SH-SY5Y (cell line): ENCODE data around the gene NAA80.

Experiments
- GATA2 ChIP-seq: IDR thresholded peaks from 2 replicates; pipeline ENCODE4 v1.6.1; 2011; ENCODE audit warnings: mild to moderate bottlenecking, low read depth, low read length
- GATA3 ChIP-seq: IDR thresholded peaks from 2 replicates; pipeline ENCODE4 v1.6.1; 2011; ENCODE audit warnings: low read depth, mild to moderate bottlenecking, low read length, moderate library complexity

DNA sequence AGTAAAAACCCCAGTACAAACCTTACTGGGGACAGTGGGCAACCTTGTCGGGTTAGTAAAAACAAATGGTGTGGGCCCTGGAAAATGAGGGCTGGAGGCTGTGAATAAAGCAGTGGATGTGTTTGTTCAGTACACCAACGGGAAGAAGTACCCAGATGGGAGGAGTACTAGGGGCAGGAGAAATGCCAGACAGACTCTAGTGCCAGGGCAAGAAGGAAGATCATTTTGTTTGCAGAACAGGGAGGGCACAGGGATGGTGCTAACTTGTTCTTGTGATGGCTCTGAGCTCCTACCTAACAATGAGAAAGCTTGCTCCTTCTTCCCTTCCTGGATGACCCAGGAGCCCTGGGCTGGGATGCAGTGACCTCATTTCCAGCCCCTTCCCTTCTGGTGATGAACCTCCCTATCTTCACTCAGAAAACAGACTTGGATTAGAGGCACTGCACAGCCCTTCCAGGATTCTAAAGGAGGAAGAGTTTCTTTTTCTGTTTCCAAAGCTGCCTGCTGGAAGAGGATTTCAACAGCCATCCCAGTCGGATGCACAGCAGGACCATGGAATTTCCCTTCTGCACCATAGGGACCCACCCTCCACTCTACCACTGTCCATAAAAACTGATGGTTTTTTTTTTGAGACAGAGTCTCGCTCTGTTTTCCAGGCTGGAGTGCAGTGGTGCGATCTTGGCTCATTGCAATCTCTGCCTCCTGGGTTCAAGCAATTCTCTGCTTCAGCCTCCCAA, 35.3 kb upstream of the NAA80 start:
- TF ChIP-seq GATA2 = no peak
- no peak for TF ChIP-seq GATA3
